Measurements from ENCODE around the gene LCN6. TPM values are rescaled to one million over a fixed set of nuclear protein-coding genes. Genes with fewer than 3 reads are reported as not detected.
A peak's percentile ranks its signal among the peaks of the same experiment; 100 is the strongest.
"Not testable (repeated sequence)": the region's sequence is repeated elsewhere in the genome, so short reads cannot be mapped to it uniquely, and the experiment has no call there.

Gene LCN6, protein sequence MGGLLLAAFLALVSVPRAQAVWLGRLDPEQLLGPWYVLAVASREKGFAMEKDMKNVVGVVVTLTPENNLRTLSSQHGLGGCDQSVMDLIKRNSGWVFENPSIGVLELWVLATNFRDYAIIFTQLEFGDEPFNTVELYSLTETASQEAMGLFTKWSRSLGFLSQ
- not detected for total RNA-seq

DNA sequence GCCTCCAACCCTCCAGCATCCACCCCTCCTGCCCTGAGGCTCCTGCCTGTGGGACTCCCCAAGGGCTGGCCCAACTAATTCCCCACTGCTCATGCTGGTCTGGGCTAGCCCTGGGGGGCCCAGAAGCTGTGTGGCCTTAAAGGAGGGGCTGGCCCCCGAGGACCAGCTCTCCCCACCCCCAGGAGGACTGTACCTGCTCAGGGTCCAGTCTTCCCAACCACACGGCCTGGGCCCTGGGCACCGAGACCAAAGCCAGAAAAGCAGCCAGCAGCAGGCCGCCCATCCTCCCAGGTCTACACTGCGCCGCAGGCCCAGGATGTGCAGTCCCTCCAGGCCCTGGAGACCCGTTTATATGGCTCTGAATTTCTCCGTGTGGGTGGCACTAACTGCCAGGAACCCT, at the start of gene LCN6:
TSS of gene LCN6 (minus strand) at position 325 of the 400 bp plus-strand sequence. CDS start at position 283, 42 bp downstream.
- Mint-ChIP-seq H3K36me3 (peaks cover 16% of the 10 kb centered on the region), H3K27ac (no peak within 1 kb of the TSS), H3K4me3 (no peak within 1 kb of the TSS), H3K9me3 (peaks cover 8% of the 10 kb centered on the region), H3K4me1 (ENCODE audit: low read depth in 2 of 2) (peaks cover 0 to 5% of the 10 kb centered on the region in 2 donors), H3K27me3 (peaks cover 9 to 10% of the 10 kb centered on the region in 2 donors)
- DNase-seq (ENCODE audit: low spot score) (no peak), ATAC-seq (no peak)

DNA sequence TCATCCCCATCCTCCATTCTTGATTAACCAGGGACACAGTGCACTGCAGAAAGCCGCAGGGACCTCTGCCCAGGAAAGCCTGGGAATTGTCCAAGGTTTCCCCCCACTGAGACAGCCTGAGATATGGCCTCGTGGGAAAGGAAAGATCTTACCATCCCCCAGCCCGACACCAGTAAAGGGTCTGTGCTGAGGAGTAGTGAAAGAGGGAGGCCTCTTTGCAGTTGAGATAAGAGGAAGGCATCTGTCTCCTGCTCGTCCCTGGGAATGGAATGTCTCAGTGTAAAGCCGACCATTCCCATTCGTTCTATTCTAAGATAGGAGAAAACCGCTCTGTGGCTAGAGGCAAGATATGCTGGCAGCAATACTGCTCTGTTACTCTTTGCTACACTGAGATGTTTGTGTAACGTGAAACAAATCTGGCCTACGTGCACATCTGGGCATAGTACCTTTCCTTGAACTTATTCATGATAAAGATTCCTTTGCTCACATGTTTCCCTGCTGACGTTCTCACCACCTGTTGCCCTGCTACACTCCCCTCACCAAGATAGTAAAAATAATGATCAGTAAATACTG, 48.5 kb upstream of the LCN6 start:
- H3K4me1 Mint-ChIP-seq (ENCODE audit: low read depth in 2 of 2); H3K27ac Mint-ChIP-seq; H3K27me3 Mint-ChIP-seq; H3K9me3 Mint-ChIP-seq; H3K4me3 Mint-ChIP-seq; DNase-seq (ENCODE audit: low spot score); ATAC-seq; H3K36me3 Mint-ChIP-seq: not testable (repeated sequence)

DNA sequence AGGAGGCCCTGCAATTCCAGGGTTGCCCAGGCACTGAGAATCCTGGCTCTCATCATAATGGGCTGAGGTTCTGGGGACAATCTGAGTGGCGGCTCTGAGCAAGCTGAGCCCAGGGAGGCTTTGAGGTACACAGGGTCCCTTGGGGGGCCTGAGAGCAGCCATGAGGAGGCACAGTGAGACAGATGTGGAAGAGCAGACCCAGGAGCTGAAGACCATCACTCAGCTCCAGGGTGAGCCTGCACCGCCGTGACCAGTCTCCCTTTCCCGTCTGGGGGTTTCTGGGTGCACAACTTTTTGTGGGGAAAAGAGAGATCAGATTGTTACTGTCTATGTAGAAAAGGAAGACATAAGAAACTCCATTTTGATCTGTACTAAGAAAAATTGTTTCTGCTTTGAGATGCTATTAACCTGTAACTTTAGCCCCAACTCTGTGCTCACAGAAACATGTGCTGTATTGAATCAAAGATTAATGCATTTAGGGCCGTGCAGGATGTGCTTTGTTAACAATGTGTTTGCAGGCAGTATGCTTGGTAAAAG, 48.0 kb upstream of the LCN6 start, which contains the start of gene CCDC183:
TSS of gene CCDC183 (plus strand) at position 101 of the 537 bp plus-strand sequence. CDS start at position 161, 60 bp downstream.
- DNase-seq (ENCODE audit: low spot score) (no peak), ATAC-seq (no peak)
- Mint-ChIP-seq H3K4me1 (ENCODE audit: low read depth in 2 of 2) (peaks cover 5% of the 10 kb centered on the region in 2 donors), H3K9me3 (no peaks in the 10 kb centered on the region), H3K27ac (no peak within 1 kb of the TSS), H3K27me3 (peaks cover 0 to 6% of the 10 kb centered on the region in 2 donors), H3K36me3 (no peaks in the 10 kb centered on the region), H3K4me3 (no peak within 1 kb of the TSS)

DNA sequence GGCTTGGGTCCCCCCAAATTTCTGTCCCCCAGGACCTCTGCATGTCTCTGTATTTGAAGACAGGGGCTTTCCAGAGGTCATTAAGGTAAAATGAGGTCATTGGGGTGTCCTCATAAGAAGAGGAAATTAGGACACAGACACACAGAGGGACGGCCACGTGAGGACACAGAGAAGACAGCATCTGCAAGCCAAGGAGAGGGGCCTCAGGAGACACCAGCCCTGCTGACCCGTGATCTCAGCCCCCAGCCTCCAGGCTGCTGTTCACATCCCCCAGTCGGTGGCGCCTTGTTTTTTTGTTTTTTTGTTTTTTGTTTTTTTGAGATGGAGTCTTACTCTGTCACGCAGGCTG, 46.6 kb upstream of the LCN6 start:
- no peak for DNase-seq (ENCODE audit: low spot score)
- Mint-ChIP-seq H3K36me3 (no peaks in the 10 kb centered on the region), H3K4me3 (no peak overlapping the region), H3K4me1 (ENCODE audit: low read depth in 2 of 2) (peaks cover 3 to 6% of the 10 kb centered on the region in 2 donors), H3K9me3 (no peaks in the 10 kb centered on the region), H3K27ac (no peak overlapping the region), H3K27me3 (peaks cover 0 to 6% of the 10 kb centered on the region in 2 donors)
- ATAC-seq: no peak

DNA sequence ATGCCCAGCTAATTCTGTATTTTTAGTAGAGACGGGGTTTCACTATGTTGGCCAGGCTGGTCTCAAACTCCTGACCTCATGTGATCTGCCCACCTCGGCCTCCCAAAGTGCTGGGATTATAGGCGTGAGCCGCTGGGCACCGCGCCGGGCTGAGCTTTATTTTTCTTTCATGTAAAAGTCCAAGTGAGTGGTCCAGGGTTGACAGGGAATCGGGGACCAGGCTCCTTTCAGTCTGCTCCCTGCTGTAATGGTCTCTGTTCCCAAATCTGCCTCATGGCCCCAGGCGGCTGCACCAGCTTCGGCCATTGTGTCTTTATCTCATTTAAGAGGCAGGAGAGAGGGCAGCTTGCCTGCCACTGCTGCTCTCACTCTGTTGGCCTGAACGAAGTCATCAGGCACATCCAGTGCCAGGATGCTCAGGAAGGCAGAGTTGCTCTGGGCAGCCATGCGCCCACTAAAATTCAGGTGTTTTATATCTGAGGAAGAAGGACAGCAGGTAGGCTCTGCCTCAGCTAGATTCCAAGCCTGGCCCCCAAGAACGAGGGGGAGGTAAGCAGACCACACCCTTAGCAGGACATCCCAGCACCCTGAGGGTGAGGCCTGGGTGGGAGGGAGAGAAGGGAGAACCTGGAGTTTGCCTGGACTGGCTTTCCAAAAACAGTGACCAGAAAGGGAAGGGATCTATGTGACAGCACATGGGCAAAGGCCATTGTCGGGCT, 46.1 kb upstream of the LCN6 start:
- Mint-ChIP-seq H3K36me3 (no peaks in the 10 kb centered on the region), H3K4me1 (ENCODE audit: low read depth in 2 of 2) (peaks cover 3 to 5% of the 10 kb centered on the region in 2 donors), H3K9me3 (no peaks in the 10 kb centered on the region), H3K27me3 (peaks cover 0 to 6% of the 10 kb centered on the region in 2 donors), H3K27ac (no peak overlapping the region), H3K4me3 (no peak overlapping the region)
- no peak for ATAC-seq
- DNase-seq (ENCODE audit: low spot score): no peak

DNA sequence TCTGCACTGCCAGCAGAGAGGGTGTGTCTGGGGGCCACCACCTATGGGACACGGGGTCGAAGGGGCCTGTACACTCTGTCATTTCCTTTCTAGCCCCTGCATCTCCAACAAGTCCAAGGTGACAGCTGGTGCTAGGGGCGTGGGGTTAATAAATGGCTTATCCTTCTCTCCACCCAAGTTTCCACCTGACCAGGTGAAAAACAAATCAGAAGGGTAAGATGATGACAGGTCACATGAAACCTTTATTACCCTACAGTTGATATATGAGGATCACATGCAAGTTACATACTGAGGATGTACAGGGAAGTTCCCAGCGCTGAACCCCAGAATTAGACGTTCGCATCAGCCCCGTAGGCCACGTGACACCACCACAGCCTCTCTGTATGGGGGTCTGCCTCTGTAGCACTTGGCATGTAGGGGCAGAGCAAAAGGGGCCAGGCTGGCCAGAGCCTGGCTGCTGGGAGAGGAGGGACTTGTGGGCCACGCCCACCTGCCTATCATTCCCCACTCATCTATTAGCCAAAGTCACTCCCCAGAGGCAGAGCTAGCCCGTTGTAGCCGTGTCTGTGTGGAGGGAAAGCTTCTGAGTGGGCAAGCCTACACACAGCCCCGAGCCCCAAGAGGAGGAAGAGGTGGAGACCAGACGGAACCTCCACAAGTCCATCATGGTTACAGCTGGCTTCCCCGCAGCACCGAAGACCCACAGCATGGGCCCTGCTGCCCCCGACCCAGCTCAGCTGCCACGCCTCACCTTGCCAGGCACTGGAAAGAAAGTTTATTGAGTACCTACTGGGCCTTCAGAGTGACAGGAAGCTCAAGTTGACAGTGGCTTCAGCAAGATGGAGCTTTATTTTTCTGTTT, 45.0 kb upstream of the LCN6 start:
- Mint-ChIP-seq H3K27me3 (peaks cover 0 to 6% of the 10 kb centered on the region in 2 donors), H3K27ac (no peak overlapping the region), H3K4me1 (ENCODE audit: low read depth in 2 of 2) (peaks cover 10 to 13% of the 10 kb centered on the region in 2 donors), H3K9me3 (no peaks in the 10 kb centered on the region), H3K36me3 (no peaks in the 10 kb centered on the region), H3K4me3 (no peak overlapping the region)
- DNase-seq (ENCODE audit: low spot score) (no peak), ATAC-seq (no peak)

DNA sequence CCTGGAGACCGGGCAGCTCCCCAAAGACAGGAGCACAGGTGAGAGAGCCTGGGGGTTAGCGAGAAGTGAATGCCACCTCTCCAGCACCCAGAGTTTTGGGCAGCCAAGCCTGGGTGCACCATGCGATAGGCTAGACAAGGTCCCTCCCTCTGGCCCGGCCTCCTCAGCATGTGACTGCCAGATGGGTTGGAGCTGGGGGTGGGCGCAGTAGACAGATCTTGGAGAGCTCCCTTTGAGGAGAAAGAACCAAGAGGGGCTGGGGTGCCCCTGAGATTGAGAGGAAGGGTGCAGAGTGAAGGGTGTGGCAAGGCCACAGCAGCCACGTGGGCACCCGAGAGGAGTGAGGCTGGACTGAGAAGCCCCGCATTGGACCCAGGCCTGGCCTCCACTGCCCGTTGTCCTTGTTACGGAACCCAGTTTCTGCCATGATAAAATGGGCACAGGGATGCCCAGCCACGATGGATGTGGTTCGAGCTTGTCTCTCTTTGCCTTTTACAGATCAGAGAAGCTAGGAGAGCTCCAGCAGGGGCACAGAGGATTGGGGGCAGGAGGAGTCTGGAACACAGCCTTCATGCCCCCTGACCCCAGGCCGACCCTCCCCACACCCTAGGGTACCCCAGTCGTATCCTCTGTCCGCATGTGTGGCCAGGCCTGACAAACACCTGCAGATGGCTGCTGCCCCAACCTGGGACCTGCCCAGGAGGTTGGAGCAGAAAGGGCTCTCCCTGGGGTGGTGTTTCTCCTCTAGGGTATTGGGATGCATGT, 44.2 kb upstream of the LCN6 start:
- Mint-ChIP-seq H3K9me3 (no peaks in the 10 kb centered on the region), H3K4me3 (peak overlapping the region; percentile 66), H3K4me1 (ENCODE audit: low read depth in 2 of 2) (peaks cover 18 to 22% of the 10 kb centered on the region in 2 donors), H3K27me3 (peaks cover 0 to 6% of the 10 kb centered on the region in 2 donors), H3K36me3 (no peaks in the 10 kb centered on the region), H3K27ac (no peak overlapping the region)
- DNase-seq (ENCODE audit: low spot score): no peak
- ATAC-seq: no peak

DNA sequence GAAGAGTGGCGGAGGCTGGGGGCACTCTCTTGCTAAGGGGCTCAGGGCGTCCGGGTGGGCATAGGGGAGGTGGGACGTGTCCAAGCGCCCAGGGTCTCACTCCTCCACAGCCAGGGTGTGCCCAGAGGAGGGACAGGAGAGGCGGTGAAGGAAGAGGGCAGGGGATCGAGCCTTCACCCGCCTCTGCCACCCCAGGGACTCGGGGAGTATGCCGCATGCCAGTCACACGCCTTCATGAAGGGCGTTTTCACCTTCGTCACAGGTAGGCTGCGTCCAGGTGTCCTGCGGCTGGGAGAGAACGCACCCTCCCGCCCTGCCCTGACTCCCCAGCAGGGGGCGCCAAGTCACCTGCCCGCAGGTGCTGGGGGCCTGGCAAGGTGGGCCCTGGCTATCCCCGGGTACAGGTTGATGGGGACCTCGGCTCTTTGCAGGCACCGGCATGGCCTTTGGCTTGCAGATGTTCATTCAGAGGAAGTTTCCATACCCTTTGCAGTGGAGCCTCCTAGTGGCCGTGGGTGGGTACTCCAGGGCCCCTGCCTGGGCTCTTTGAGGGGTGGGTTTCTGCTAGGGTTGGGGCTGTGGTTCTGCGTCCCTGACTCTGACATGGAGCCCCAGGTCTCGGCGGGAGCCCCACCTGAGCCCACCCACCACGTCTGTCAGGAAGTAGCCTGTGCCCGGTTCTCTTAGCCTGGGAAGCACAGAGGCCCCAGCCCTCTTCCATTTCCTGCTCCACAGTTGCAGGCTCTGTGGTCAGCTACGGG, 43.4 kb upstream of the LCN6 start:
- Mint-ChIP-seq H3K4me3 (peak overlapping the region; percentile 66), H3K4me1 (ENCODE audit: low read depth in 2 of 2) (peaks cover 21 to 24% of the 10 kb centered on the region in 2 donors), H3K27me3 (peaks cover 0 to 3% of the 10 kb centered on the region in 2 donors), H3K36me3 (no peaks in the 10 kb centered on the region), H3K9me3 (no peaks in the 10 kb centered on the region), H3K27ac (peak overlapping the region; percentile 49 to 51)
- no peak for DNase-seq (ENCODE audit: low spot score)
- no peak for ATAC-seq

DNA sequence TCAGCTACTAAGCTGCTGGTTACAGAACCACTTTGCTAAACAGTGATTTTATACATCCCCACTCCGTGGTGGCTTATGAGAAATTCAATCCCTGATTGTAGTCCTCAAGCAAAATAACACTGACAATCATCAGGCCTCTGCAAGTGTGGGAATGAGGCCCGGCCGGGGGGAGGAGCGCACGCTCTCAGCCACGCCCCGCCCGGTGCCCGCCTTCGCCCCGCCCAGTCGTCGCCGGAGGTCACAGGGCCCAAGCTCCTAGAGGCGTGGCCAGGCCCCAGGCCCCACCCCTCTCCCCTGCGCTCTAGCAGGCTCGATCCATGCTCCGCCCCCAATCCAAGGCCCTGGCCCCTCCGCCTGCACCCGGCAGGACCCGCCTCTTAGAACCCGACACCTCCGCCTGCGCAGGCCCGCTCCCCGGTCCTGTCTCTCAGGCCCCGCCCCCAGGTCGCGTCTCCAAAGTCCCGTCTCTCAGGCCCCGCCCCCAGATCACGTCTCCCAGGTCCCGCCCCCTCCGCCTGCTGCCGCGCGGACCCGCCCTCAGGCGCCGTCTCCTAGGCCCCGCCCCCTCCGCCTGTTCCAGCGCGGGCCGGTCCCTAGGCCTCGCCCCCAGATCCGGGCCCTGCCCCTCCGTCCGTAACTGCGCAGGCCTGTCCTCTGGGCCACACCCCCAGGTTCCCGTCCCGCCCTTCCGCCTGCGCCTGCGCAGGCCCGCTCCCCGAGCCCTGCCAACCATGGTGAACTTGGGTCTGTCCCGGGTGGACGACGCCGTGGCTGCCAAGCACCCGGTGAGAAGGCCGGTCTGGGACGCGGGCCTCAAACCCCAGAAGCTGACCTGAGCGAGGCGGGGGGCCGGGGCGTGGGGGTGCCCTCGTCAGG, 42.6 kb upstream of the LCN6 start, which contains the start of gene TMEM141:
TSS of gene TMEM141 (plus strand) at position 705 of the 876 bp plus-strand sequence. CDS start at position 732, 27 bp downstream.
- Mint-ChIP-seq H3K27me3 (peaks cover 0 to 3% of the 10 kb centered on the region in 2 donors), H3K27ac (peak within 1 kb of the TSS; percentile 49 to 51), H3K4me1 (ENCODE audit: low read depth in 2 of 2) (peaks cover 21 to 24% of the 10 kb centered on the region in 2 donors), H3K9me3 (no peaks in the 10 kb centered on the region), H3K4me3 (peak within 1 kb of the TSS; percentile 66), H3K36me3 (no peaks in the 10 kb centered on the region)
- ATAC-seq: peak; percentile 95 to 96
- DNase-seq (ENCODE audit: low spot score): peak; percentile 100

DNA sequence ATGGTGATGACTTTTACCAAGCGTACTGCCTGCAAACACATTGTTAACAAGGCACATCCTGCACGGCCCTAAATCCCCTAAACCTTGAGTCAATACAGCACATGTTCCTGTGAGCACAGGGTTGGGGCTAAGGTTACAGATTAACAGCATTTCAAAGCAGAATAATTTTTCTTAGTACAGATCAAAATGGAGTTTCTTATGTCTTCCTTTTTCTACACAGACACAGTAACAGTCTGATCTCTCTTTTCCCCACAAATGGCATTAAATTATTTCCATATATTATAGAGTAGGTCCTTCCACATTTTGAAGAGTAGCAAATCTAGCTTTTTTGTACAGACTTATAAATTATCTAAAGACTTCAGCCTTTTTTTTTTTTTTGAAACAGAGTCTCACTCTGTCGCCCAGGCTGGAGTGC, 41.2 kb upstream of the LCN6 start:
- Mint-ChIP-seq H3K9me3 (no peaks in the 10 kb centered on the region), H3K4me3 (peak overlapping the region; percentile 87), H3K4me1 (ENCODE audit: low read depth in 2 of 2) (peaks cover 25 to 30% of the 10 kb centered on the region in 2 donors), H3K27ac (peak overlapping the region; percentile 78 to 84), H3K27me3 (peaks cover 0 to 5% of the 10 kb centered on the region in 2 donors), H3K36me3 (no peaks in the 10 kb centered on the region)
- ATAC-seq: no peak
- no peak for DNase-seq (ENCODE audit: low spot score)

DNA sequence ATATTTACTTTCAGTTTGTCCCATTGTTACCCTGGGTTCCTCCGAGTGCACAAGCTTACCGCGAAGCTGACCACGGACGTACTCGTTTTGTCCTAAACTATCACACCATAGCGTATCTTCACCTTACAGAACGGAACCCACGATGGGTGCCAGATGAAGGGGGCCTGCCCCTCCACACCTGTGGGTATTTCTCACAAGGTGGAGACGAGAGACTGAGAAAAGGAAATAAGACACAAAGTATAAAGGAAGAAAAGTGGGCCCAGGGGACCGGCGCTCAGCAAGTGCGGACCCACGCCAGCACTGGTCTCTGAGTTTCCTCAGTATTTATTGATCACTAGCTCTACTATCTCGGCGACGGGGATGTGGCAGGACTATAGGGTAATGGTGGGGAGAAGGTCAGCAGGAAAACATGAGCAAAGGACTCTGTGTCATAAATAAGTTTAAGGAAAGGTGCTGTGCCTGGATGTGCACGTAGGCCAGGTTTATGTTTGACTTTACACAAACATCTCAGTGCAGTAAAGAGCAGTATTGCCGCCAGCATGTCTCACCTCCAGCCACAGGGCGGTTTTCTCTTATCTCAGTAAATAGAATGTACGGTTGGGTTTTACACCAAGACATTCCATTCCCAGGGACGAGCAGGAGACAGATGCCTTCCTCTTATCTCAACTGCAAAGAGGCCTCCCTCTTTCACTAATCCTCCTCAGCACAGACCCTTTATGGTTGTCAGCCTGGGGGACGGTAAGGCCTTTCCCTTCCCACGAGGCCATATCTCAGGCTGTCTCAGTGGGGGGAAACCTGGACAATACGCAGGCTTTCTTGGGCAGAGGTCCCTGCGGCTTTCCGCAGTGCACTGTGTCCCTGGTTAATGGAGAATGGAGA, 40.6 kb upstream of the LCN6 start:
- not testable (repeated sequence) for H3K36me3 Mint-ChIP-seq; H3K27me3 Mint-ChIP-seq; H3K9me3 Mint-ChIP-seq; ATAC-seq; DNase-seq (ENCODE audit: low spot score)
- Mint-ChIP-seq H3K27ac (peak overlapping the region; percentile 78 to 84), H3K4me3 (peak overlapping the region; percentile 87), H3K4me1 (ENCODE audit: low read depth in 2 of 2) (peaks cover 25 to 31% of the 10 kb centered on the region in 2 donors)
